Activated T-helper 1 cell treated with Interleukin-2 at 50 U/mL for 16 hours (primary cell): ENCODE results near the gene COPG1.
"Not testable (repeated sequence)": the region's sequence is repeated elsewhere in the genome, so short reads cannot be mapped to it uniquely, and the experiment has no call there.

Source experiments
- DNase-seq: peaks from one replicate; pipeline ENCODE4 v3.0.0-alpha.2; 2020; ENCODE audit warnings: low read depth

COPG1 gene

DNA sequence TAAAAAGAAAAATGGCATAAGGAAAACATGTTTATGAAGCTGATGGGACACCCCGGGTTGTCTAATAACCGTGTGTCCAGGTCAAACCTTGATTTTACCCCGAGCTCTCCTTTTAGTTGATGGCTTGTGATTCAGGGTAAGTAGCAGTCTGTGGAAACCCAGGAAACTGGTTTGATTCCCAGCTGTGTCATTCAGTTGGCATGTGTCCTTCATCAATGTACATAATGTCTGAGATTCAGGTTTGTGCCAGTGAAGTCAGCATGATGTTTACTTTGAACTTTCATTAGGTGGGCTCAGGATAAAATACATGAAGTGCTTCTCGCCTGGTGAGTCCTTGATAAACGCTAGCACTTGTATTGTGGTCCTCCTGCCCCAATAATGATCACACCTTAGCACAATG is 4.3 kb upstream of the COPG1 start:
- no peak for DNase-seq

DNA sequence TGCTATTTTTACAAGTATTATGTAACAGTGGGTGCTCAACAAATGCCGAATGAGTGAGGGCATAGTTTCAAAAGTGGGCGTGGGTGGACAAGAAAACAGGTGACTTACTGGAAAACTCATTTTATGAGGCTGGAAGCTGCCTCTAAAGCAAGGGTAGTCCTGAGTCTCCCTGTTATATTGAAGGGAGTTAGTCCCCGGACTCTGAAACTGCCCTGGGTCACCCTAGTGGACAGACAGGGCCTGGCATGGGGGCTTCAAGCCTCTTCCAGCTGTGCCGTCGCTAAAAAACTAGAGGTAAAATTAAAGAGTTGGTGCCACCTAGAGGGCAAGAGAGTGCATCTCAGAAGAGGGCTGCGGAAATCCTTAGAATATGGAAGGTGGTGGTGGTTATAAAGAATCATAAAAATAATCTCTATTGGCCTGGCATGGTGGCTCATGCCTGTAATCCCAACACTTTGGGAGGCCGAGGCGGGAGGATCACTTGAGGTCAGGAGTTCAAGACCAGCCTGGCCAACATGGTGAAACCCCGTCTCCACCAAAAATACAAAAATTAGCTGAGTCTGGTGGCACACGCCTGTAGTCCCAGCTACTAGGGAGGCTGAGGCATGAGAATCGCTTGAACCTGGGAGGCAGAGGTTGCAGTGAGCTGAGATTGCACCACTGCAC is 3.6 kb upstream of the COPG1 start:
- peak; percentile 33 for DNase-seq

DNA sequence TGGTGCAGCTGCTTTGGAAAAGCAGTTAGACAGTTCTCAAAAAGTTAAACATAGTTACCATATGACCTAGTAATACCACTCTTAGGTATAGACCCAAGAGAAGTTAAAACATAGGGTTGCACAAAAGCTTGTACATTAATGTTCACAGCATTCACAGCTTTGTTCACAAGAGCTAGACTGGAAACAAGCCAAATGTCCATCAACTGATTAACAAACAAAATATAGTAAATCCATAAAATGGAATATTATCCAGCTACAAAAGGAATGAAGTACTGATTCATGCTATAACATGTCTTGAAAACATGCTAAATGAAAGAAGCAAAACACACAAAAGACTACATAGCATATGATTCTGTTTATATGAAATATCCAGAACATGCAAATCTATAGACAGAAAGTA is 2.8 kb upstream of the COPG1 start:
- DNase-seq: no peak

DNA sequence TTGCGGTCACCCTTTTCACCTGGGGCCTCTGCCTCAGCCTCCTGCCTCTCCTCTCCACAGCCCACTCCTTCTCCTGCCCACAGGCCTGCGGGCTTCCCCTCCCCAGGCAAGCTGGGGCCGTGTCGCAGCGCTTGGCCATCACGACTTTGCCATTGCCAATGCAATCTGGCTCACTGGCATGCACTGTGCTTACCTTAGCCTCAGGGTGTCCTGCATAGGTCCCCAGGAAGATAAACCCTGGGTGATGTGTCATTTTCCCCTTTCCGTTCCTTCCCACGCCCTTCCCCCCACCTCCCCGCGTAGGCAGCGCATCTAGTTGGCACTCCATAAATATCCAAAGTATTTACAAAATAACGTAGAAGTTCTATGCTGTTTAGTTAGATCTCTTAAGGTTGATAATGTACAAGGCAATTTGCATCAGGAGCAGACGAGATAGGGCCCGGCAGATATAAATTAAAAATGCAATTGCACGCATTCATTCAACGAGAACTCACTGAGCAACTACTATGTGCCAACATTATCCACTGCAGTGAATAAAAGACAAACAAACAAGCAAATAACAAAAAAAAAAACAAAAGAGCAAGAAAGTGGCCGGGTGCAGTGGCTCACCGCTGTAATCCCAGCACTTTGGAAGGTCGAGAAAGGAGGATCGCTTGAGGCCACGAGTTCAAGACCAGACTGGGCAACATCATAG is 973 bp upstream of the COPG1 start:
- no peak for DNase-seq

DNA sequence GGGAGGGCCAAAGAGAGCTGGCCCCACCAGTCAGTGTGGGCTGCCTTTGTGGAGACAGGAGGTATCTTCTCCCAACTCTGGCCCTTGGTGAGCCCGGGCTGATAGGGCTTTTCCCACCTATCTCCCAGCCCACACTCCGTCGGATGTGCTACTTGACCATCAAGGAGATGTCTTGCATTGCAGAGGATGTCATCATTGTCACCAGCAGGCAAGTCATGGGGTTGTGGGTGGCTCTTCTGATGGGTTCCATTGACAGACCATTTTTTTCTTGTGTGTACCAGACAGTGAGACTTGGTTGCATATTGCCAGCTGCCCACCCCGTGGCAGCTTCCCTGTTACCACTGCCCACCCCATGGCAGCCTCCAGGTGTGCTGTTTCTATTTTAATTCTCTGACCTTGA is 3.3 kb downstream of the COPG1 start:
- DNase-seq: no peak

DNA sequence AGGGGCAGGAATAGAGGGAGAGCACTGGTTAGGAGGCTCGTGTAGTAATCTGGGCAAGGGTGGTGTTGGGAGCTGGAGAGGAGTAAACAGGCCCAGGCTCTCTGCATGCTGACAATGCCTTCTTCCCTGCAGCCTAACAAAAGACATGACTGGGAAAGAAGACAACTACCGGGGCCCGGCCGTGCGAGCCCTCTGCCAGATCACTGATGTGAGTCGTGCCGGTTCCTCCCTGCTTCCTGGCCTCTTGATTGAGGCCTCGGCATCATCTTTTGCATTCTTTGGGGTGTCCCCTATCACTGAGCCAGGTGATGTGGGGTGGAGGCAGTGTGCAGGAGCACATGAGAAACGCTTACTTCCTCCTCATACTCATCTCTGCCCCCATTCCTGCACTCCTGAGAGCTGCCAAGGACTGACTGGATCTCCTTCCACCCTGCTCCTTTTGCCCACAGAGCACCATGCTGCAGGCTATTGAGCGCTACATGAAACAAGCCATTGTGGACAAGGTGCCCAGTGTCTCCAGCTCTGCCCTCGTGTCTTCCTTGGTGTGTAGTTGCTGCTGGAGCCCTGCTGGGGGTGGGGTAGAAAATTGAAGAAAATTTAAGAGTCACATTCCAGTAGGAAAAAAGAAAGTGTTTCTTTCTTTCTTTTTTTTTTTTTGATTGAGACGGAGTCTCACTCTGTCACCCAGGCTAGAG is 5.3 kb downstream of the COPG1 start:
- no peak for DNase-seq

DNA sequence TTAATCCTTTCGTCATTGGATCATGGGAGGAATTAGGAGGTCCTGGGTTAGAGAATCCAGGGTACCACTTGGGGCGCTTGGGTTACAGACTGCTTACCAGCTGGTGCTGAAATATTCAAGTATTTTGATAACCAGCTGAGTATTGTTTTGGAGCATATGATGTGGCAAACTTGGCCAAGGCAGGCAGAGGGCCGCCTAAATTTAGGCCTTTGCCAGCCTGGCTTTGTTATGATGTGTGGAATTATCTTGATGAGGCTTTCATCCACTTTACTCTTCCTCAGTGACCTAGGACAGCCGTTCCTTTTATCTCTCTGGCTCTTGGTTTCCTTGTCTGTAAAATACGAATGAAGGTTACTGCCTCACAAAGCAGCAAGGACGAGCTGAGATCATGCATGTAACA is 6.9 kb downstream of the COPG1 start:
- DNase-seq: no peak

DNA sequence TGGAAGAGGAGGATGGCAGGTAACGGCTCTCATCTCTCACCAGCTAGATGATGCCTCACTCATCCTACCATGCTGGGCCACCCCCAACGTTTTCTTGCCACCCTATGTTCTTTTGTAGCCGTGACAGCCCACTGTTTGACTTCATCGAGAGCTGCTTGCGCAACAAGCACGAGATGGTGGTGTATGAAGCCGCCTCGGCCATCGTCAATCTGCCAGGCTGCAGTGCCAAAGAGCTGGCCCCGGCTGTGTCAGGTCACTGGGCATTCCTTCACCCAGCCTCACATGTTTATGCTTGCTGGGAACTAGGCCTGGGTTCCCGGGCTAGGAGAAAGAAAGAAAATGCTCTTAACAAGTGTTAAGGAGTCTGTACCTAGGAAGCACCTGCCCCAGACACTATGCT is 8.2 kb downstream of the COPG1 start:
- no peak for DNase-seq

DNA sequence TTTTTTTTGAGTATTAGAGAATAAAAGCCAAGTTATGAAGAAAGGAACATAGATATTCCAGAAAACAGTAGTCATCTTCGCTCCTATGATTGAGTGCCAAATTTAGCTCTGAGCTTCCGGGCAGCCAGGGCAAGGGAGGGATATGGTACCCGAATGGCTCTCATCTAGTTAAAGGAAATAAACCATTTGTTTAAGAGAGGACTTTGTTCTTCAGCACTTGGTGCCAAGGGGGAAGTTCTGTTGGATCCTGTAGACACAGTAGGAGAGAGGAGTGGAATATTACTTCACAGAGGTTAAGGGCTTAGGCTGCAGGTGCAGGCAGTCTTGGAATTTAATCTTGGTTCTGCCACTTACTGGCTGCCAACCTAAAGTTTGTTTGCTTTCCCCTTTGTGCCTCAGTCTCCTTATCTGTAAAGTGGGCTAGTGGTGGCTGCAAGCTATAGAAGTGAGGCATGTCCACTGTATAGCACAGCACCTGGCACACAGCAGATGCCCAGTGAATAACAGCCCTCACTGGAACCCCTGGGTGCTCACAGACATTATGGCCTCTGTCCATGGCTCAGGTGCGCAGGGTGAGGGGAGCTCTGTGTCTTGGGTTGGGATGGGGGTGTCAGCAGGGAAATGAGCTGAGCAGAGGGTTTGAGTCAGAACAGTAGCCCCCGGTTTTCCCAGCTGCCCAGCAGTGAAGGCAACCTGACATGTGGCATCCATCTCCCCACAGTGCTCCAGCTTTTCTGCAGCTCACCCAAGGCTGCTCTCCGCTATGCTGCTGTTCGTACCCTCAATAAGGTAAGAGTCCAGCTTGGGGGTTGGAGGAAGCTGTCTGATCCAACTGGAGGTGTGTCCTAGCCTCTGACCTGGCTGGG is 10.4 kb downstream of the COPG1 start:
- DNase-seq: no peak

DNA sequence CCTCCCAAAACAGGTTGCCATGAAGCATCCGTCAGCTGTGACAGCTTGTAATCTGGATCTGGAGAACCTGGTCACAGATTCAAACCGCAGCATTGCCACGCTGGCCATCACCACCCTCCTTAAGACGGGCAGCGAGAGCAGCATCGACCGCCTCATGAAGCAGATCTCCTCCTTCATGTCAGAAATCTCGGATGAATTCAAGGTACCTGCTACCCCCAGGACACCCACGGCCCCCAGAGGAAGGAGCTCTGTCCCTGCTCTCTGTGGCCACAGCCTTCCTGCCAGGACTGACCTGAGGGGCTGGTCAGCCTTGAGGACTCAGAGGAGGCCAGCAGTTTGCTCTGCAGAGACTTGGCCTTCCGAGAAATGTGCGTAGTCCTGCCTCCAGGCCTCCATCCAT is 11.2 kb downstream of the COPG1 start:
- DNase-seq: no peak

DNA sequence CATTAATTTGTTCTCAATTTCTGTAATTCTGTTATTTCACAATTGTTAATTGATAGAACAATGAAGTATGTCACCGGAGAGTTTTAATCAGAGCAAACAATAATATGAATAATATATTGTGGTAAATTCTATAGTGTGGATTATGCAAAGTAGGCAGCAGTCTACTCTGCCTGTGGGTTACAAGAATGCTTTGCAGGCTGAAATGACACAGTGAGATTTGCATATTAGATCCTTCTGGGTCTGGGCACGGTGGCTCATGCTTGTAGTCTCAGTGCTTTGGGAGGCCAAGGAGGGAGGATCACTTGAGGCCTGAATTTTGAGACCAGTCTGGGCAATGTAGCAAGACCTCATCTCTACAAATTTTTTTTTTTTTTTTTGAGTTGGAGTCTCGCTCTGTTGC is 12.5 kb downstream of the COPG1 start:
- DNase-seq: no peak

DNA sequence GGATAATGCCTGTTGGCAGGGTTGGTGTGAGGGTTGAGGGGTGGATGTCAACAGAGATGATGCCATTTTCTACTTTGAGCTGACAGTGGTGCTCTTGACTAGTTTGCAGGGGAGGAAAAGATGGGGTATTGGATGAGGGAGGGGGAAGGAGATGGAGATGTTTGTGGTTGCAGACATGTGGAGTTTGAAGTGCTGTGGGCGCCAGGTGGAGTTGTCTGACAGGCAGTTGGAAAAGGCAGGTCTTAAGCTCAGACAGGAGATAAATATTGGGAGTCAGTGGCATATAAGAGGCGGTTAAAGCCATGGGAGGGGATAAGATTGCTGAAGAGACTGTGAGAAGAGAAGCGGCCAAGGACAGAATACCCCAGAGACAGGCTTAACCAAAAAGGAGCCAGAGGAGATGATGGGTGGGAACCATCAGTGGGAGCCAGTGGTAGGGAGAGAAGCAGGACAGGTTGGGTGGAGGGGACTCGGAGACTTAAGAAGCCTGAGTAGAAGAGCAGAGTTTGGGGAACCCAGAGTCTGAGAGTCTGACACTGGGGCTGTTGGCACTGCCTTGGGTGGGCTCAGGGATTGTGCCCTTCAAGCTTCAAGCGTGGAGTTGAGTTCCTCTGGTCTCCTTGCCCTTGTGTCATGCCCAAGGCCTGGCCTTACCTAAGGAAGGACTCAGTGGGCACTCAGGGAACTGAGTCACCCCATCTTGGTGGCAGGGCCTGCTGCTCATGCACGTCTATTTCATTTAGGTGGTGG is 13.9 kb downstream of the COPG1 start:
- DNase-seq: no peak

DNA sequence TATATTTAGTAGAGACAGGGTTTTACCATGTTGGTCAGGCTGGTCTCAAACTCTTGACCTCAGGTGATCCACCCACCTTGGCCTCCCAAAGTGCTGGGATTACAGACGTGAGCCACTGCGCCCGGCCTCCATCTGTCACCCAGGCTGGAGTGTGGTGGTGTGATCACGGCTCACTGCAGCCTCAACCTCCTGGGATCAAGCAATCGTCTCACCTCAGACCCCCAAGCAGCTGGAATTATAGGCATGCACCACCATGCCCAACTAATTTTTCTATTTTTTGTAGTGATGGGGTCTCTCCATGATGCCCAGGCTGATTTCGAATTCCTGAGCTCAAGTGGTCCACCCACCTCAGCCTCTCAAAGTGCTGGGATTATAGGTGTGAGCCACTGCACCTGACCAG is 15.6 kb downstream of the COPG1 start:
- DNase-seq: not testable (repeated sequence)

DNA sequence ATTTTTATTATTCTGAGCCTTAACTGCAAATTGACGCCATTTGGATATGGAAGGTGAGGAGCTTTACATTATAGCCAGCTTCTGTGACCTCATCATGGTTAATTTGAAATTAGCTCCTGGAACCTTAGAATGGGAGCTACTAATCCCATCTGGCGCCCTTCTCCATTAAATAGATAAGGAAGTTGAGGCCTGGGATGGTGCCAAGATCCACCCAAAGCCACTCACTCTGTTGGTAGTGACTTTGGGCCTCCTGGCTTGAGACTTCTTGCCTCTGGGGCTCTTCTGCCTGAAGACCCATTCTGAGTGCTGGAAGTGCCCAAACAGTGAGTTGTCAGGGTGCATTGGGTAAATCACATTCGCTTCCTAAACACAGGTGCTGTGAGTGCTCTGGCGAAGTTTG is 17.2 kb downstream of the COPG1 start:
- no peak for DNase-seq

DNA sequence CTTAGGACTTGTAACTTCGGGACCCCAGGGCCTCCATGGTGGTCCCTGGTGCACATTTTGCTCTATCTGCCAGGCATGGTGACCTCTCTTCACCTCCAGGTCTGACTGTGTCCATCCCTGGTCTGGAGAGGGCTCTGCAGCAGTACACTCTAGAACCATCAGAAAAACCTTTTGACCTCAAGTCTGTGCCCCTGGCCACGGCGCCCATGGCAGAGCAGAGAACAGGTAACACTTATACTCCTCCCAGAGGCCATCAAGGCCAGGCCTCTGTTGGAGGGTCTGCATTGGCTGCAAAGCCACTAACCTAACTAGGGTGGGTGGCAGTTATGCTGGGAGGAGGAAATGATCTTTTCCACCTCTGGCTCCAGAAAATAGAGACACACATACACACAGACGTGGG is 19.0 kb downstream of the COPG1 start:
- DNase-seq: no peak

DNA sequence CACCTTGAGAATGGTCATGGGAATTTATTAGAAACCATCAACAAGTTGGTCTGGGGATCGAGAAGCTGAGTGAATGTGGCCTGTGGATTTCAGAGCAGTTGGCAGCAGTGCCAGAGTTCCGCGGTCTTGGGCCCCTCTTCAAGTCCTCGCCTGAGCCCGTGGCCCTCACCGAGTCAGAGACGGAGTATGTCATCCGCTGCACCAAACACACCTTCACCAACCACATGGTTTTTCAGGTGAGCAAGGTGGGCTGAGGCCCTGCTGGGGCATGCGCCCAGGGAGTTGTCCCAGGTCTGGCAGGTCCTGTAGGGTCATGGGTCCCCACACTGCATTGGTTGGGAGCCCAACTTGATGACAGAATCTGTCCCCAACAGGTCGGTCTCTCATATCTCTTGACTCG is 22.3 kb downstream of the COPG1 start:
- DNase-seq: no peak

DNA sequence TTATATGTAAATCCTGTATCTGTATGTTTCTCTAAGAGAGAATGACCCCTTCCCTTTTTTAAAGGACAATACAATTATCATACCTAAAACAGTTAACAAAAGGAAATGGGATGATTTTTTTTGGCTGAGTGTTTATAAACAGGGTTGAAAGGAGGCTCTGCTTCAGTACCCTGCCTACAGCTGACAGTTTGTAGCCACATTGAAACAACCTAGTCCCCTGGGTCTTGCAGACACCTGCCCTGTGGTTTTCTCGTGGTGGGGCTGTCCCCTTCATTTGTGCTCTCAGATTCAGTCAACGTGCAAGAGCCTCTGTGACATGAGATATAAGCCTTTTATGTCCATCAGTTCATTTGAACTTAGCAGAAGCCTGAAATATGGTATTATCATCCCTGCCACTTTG is 27.0 kb downstream of the COPG1 start:
- no peak for DNase-seq

DNA sequence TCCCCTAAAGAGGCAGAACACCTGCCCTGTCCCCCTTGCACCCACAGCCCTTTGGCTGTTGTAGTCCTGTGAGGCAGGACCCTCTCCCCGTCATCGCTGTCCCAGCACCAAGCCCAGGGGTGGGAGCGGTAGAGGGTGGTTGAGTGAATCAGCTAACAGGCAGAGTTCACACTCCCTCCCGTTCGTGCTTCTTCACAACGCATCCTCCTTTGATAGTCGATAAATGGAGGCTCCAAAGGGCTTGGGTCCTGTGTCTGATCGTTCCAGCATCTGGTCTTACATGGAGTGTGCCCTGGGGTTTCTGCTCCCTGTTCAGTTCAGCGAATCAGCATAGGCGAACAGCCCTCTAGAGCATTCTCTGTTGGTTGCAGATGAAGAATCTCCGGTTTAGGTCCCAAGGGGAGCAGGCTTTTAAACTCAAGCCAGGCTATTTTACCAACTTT is 28.4 kb downstream of the COPG1 start:
- DNase-seq: no peak

DNA sequence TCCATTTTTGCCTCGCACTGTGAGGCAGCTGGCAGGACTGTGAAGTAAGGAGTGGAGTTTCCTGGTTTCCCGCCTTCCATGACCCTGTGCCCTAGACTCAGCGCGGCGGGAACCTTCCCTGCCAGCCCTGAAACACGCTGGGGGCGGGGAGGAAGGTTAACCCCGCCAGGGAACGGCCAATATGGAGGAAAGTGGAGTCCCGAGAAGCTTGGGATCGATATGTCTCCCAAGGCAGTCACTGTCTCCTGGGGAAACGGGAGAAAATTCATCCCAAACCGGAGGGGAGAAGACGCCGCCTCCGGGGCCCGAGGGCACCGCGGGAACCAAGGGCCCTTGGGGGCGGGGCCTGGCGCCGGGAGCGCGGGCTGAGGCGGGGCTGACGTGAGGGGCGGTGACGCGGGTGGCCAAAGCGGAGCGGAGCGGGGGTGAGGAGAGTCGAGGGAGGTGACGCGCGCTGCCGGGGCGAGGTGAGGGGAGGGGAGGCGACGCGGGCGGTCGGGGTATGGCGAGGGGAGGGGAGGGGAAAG is 29.1 kb downstream of the COPG1 start, which contains the start of gene HMCES:
Gene HMCES, plus strand, starts transcription at position 432 of the 527 bp plus-strand sequence. CDS start 863 bp downstream, outside the sequence.
- DNase-seq: peak; percentile 93

DNA sequence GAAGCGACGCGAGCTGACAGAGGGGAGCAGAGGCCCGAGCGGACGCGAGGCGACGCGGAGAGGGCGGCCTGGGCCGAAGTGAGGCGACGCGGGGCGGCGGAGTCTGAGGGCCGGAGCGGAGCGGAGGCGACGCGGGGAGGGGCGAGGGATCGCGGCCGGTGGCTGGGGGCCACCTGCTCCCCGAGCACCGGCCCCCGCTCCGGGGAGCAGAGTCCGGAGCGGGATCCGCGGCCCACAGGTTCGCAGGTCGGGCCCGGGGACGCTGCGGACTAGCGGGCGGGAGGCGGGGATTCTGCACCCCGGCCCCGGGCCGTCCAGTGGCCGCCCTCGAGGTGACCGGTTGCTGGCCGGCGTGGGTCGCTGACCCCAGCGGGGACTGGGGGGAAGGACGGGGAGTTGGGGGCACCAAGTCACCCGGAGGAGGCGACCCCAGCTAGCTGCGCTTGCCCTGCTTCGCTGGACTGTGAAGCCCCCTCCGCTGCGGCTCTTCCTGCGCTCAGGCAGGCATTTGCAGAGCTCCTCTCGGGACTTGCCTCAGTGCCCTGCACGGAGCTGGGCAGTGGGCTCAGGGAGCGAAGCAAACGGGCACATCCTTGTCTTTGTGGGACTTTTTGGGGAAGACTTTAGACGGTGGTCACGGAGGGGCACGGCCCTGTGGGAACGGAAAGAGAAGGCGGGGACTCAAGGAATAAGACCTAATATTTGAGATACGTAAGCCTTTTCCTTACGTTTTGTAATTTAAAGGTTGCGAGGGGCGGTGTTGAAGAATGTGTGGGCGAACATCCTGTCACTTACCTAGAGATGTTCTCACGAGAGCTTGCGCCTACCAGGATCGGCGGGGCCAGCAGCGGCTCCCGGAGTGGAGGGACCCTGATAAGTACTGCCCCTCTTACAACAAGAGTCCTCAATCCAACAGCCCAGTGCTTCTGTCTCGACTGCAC is 29.8 kb downstream of the COPG1 start:
- DNase-seq: peak; percentile 10
